ENCODE results near the gene FAM118B.
A peak's percentile ranks its signal among the peaks of the same experiment; 100 is the strongest.
"Not testable (repeated sequence)": the region's sequence is repeated elsewhere in the genome, so short reads cannot be mapped to it uniquely, and the experiment has no call there.

The FAM118B gene

GRCh38 chr11:126219547-126219946 lies 8.0 kb downstream of the FAM118B start:
- DNase-seq (ENCODE audit: low read depth): no peak

- DNase-seq (ENCODE audit: low read depth): peak; percentile 1
Observed at GRCh38 chr11:126224647-126225294, 13.2 kb downstream of the FAM118B start.

DNA sequence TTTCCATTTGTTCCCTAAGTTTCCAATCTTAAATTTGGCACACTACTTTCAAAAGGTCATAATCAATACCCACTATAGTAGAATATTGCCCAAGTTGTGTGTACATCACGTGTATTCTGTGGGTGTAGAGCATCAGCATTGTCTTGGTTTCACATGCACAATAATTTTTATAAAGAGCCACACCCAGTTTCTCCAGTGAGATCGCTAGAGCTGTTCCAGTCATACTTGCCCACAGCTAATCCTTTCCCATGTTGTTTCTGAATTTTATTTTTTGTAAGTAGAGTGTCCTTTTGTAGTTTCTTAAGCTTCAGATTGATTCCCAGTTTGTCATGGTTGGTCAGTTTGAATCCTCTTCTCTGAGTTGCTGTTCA lies 13.7 kb downstream of the FAM118B start:
- no peak for DNase-seq (ENCODE audit: low read depth)

DNA sequence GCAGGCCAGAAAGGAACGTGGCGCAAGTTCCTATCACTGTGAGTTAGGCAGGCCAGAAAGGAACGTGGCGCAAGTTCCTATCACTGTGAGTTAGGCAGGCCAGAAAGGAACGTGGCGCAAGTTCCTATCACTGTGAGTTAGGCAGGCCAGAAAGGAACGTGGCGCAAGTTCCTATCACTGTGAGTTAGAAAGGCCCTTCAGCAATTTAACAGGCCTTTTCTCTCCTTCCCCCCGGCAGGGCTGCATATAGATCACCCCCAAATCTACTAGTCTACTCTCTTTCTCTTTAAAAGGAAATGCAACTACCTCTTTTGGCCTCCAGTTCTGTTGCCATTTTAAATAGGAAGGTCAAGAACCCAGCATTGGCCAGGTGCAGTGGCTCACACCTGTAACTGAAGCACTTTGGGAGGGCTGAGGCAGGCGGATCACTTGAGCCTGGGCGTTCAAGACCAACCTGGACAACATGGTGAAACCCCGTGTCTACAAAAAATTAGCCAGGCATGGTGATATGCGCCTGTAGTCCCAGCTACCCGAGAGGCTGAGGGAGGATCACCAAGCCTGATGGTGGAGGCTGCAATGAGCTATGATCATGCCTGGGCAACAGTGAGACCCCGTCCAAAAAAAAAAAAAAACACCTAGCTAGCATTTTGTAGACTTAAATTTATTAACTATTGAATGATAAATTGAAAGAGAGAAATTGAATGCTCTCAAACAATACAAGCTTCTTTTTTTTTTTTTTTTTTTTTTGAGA lies 14.9 kb downstream of the FAM118B start:
- no peak for DNase-seq (ENCODE audit: low read depth)

DNA sequence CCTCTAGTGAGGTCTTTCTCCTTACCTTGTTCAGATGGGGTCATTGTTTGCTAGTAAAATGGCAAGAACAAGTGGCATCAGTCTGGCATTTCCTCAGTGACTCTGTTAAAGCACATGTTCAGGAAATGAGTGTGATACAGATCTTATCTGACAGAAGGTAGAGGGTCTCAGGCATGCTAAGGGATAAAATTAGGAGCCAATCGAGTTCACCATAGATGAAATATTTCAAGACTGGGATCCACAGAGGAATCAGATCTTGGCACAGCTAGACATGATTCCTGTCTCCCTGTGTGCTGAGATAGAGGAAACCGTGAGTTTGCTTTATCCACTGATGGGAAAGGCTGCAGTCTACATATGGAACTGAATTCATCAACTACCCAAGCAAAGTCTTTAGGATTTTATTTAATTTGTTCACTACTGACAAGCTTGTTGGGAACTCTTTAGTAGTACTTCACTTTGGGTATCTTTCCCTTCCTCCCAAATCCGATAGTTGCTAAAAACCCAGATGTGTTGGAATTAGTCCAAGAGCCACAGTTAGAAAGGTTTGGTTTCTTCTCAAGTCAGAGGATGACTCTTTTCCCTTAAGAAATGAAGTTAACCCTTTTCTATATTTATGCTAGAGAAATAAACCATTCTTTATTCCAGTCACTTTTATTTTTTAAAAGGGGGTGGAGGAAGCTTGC lies 18.4 kb downstream of the FAM118B start:
- no peak for DNase-seq (ENCODE audit: low read depth)

- DNase-seq (ENCODE audit: low read depth): peak; percentile 70
Observed at GRCh38 chr11:126231725-126232459, 20.3 kb downstream of the FAM118B start.

DNA sequence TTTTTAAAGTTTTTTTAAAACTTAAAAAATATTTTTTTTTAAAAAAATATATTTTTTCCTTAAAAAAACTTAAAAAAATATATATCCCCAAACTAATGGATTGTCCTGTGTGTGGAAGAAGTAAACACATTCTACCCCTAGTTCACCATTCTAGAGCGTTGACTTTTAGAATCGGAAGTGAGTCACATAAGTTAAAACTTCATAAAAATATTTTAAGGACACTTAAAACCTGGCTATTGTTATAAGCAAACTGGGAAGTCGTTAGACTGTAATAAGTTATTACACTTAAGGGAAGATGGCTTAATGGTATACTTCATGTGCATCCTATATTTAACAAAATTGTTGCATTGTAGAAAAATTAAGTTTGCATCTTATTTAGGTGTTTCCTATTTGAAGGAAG lies 21.1 kb downstream of the FAM118B start:
- no peak for DNase-seq (ENCODE audit: low read depth)

DNA sequence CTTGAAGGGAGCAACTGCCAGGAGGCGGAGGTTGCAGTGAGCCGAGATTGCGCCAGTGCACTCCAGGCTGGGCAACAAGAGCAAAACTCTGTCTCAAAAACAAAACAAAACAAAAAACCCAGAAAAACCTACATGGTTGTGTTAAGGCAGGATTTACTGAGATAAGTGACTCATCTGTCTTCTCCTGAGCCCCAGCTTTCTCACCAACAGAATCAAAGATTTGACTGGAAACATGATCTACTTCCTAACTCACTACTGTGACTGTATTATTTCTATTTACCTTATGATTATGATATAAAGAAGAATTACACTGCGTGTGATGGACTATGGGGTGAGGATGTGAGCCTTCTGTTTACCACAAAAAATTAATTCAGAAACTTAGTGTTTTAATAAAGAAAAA lies 21.8 kb downstream of the FAM118B start:
- DNase-seq (ENCODE audit: low read depth): peak; percentile 48

DNA sequence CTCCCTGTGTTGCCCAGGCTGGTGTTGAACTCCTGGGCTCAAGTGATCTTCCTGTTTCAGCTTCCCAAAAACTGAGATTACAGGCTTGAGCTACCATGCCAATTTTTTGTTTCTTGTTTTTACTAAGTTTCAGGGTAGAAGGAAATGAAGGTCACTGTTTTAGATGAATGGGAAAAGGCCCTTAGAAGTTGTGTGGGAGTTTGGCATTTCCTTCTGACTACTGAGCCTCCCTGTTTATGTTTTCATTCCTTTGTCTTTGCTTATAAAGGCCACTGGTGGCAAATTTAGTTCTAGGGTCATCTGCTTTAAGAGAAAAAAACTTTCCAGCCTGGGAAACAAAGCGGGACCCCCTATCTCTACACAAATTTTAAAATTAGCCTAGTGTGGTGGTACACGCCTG lies 35.1 kb downstream of the FAM118B start:
- DNase-seq (ENCODE audit: low read depth): peak; percentile 29

GRCh38 chr11:126253265-126253664 lies 41.7 kb downstream of the FAM118B start:
- DNase-seq (ENCODE audit: low read depth): no peak

DNA sequence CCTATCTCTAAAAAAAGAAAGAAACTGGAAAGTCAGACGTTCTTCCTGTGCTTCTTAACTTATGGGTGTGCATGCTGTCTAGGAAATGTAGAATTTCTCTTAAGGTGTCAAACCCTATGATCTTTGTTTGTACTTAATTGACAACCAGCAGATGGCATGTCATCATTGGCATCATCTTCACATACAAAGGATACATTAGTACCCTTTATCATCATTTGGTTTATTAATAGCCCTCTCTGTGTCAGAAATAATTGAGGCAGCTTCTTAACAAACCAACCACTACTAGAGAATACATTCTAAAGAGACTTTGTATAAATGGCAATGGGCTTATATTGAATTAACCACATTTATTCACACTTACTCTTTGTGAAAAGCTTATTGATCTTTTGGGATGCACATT lies 43.2 kb downstream of the FAM118B start:
- DNase-seq (ENCODE audit: low read depth): no peak

DNA sequence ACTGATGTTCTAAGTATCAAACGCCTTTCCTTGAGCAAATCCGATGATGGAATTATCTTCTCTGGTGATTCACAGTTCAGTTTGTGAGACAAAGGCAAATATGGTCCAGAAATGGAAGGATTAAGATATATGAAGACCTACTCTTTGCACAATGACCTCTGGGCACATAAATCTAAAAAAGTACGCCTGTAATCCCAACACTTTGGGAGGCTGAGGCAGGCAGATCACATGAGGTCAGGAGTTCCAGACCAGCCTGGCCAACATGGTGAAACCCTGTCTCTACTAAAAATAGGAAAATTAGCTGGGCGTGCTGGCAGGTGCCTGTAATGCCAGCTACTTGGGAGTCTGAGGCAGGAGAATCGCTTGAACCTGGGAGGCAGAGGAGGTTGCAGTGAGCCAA lies 43.9 kb downstream of the FAM118B start:
- not testable (repeated sequence) for DNase-seq (ENCODE audit: low read depth)

DNA sequence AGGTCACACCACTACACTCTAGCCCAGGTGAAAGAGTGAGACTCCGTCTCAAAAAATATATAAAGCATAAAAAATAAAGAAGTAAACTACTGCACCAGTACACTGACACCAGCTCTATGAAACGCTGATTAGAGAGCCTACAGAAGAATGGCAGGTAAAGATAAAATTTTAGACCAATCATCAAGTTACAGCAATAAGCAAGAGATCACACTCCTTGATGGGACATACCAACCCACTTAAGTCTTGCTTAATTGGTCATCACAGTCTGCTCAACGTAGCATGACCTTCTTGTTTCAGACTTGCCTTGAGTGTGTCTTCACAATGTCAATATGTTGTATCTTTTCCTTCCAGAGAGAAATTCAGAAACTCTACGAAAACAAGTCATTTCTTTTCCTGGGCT lies 44.6 kb downstream of the FAM118B start:
- no peak for DNase-seq (ENCODE audit: low read depth)

- DNase-seq (ENCODE audit: low read depth): no peak
Observed at GRCh38 chr11:126257144-126257543, 45.6 kb downstream of the FAM118B start.

- DNase-seq (ENCODE audit: low read depth): peak; percentile 75
Observed at GRCh38 chr11:126257764-126258163, 46.2 kb downstream of the FAM118B start.

DNA sequence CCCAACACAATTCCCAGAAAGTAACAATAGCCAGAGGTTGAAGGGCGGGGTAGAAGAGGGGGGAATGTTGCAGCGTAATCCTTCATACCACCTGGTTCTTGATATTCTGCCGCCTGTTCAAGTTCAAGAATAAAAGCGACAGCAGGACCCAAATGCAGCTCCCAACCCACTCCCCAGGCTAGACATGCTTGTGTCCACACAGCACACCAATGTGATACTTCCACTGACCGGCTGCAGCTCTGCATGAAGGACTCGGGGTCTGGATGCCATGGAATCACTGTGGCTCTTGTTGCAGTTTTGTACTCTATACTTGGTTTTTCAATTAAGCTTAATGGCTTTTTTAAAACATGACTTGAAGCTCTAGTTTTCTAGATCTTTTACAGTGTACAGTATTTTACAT lies 50.6 kb downstream of the FAM118B start:
- no peak for DNase-seq (ENCODE audit: low read depth)

- DNase-seq (ENCODE audit: low read depth): no peak
Observed at GRCh38 chr11:126263489-126263888, 51.9 kb downstream of the FAM118B start.

DNA sequence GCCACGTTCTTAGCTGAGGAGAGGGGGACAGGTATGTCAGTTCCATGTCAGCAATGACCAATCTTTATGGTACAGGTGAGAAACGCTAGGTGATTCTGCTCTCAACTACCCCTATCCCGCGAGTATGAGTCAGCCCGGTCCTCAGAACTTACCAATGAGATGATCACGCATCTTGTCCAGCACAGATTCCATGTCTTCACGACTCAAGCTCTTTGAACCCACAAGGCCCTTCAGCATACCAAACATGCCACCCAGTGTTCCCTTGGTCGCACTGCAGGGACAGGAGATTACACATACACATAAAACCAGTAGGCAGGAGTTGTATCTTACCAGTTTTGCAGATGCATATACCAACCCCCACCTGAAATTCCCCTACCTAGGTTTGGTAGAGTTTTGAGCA lies 54.2 kb downstream of the FAM118B start:
- no peak for DNase-seq (ENCODE audit: low read depth)

GRCh38 chr11:126267650-126268049 lies 56.1 kb downstream of the FAM118B start:
- no peak for DNase-seq (ENCODE audit: low read depth)

DNA sequence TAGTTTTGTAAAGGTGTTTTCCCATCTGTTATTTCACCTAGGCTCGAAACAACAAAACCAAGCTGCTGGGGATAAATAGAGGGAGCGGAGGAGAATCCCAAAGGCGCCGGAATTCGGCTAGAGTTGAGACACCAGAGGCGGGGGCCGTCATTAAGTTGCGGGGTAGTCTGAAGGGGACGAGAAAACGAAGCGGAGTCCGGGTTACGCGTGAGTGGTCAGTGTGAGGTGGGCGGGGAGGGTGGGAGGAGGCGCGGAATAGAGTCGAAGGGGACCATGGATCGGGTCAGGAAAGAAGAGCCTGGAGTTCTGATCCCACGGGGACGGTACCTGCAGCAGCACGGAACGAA lies 56.8 kb downstream of the FAM118B start:
- DNase-seq (ENCODE audit: low read depth): peak; percentile 32

GRCh38 chr11:126268708-126269579 lies 57.4 kb downstream of the FAM118B start, which contains the start of the genes FOXRED1 and SRPRA:
FOXRED1 (plus strand) TSS chr11:126269154; CDS start chr11:126269207, 53 bp downstream.
SRPRA (minus strand) TSS chr11:126268895; CDS start chr11:126268804, 91 bp downstream.
- DNase-seq (ENCODE audit: low read depth): peak; percentile 98

Data from amniotic epithelial cell (primary cell).